WI38 (cell line): ENCODE measurements around the gene STYXL2.

Experiments used
- H3K4me3 ChIP-seq: 2 replicates; pipeline ENCODE4 v1.5.1; 2011; ENCODE audit warnings: low read depth, mild to moderate bottlenecking, control low read depth, low read length
- CTCF ChIP-seq: IDR thresholded peaks from 2 replicates; pipeline ENCODE4 v1.5.1; 2012; ENCODE audit warnings: low read depth, mild to moderate bottlenecking, control low read depth, low read length

The STYXL2 gene

GRCh38 chr1:167081594-167082156, 12.2 kb upstream of the STYXL2 start:
- TF ChIP-seq CTCF: no peak
- no peak overlapping the region for H3K4me3 ChIP-seq

- TF ChIP-seq CTCF: no peak
- no peak overlapping the region for H3K4me3 ChIP-seq
Observed at GRCh38 chr1:167082511-167083027, 11.3 kb upstream of the STYXL2 start.

- no peak for TF ChIP-seq CTCF
- H3K4me3 ChIP-seq: no peak overlapping the region
Observed at GRCh38 chr1:167083066-167083665, 10.7 kb upstream of the STYXL2 start.

- no peak overlapping the region for H3K4me3 ChIP-seq
Observed at GRCh38 chr1:167083871-167084270, 10.0 kb upstream of the STYXL2 start.

GRCh38 chr1:167084757-167085156, 9.1 kb upstream of the STYXL2 start:
- H3K4me3 ChIP-seq: no peak overlapping the region
- no peak for TF ChIP-seq CTCF

More at GRCh38 chr1:167083871-167084270, 10.0 kb upstream of the STYXL2 start:
- no peak for TF ChIP-seq CTCF

- no peak for TF ChIP-seq CTCF
- no peak overlapping the region for H3K4me3 ChIP-seq
Observed at GRCh38 chr1:167086033-167086432, 7.8 kb upstream of the STYXL2 start.

GRCh38 chr1:167086768-167087167, 7.1 kb upstream of the STYXL2 start:
- no peak for TF ChIP-seq CTCF
- no peak overlapping the region for H3K4me3 ChIP-seq
